Measurements from ENCODE around the gene ASPHD2. TPM values are rescaled to one million over a fixed set of nuclear protein-coding genes. Genes with fewer than 3 reads are reported as not detected.

The ASPHD2 gene
- total RNA-seq, 1 experiment from 2014 or later: 1.8 TPM

GRCh38 chr22:26446808-26447515, 17.9 kb downstream of the ASPHD2 start:
- no peak for DNase-seq (ENCODE audit: low spot score)

GRCh38 chr22:26447584-26448329, 18.7 kb downstream of the ASPHD2 start:
- no peak for DNase-seq (ENCODE audit: low spot score)

GRCh38 chr22:26448334-26448733, 19.3 kb downstream of the ASPHD2 start:
- no peak for DNase-seq (ENCODE audit: low spot score)

- DNase-seq (ENCODE audit: low spot score): no peak
Measured at GRCh38 chr22:26448941-26449340, 19.9 kb downstream of the ASPHD2 start.

GRCh38 chr22:26450453-26451185, 21.6 kb downstream of the ASPHD2 start:
- DNase-seq (ENCODE audit: low spot score): no peak

GRCh38 chr22:26452236-26453016, 23.4 kb downstream of the ASPHD2 start:
- no peak for DNase-seq (ENCODE audit: low spot score)

GRCh38 chr22:26453216-26453615, 24.2 kb downstream of the ASPHD2 start:
- DNase-seq (ENCODE audit: low spot score): no peak

GRCh38 chr22:26453812-26454500, 24.9 kb downstream of the ASPHD2 start:
- DNase-seq (ENCODE audit: low spot score): no peak

- DNase-seq (ENCODE audit: low spot score): no peak
Measured at GRCh38 chr22:26457661-26458272, 28.7 kb downstream of the ASPHD2 start.

GRCh38 chr22:26460202-26460601, 31.1 kb downstream of the ASPHD2 start:
- DNase-seq (ENCODE audit: low spot score): no peak

- DNase-seq (ENCODE audit: low spot score): no peak
Measured at GRCh38 chr22:26461188-26461810, 32.2 kb downstream of the ASPHD2 start.

- no peak for DNase-seq (ENCODE audit: low spot score)
Measured at GRCh38 chr22:26462051-26462450, 33.0 kb downstream of the ASPHD2 start.

GRCh38 chr22:26462641-26463040, 33.6 kb downstream of the ASPHD2 start:
- DNase-seq (ENCODE audit: low spot score): no peak

- DNase-seq (ENCODE audit: low spot score): no peak
Measured at GRCh38 chr22:26463101-26463661, 34.1 kb downstream of the ASPHD2 start.

- no peak for DNase-seq (ENCODE audit: low spot score)
Measured at GRCh38 chr22:26463688-26464087, 34.6 kb downstream of the ASPHD2 start.

- no peak for DNase-seq (ENCODE audit: low spot score)
Measured at GRCh38 chr22:26464312-26464711, 35.3 kb downstream of the ASPHD2 start.

GRCh38 chr22:26466196-26466595, 37.1 kb downstream of the ASPHD2 start:
- no peak for DNase-seq (ENCODE audit: low spot score)

GRCh38 chr22:26470807-26471206, 41.7 kb downstream of the ASPHD2 start:
- DNase-seq (ENCODE audit: low spot score): no peak

GRCh38 chr22:26471522-26471921, 42.5 kb downstream of the ASPHD2 start:
- peak; percentile 78 for DNase-seq (ENCODE audit: low spot score)

GRCh38 chr22:26474682-26475081, 45.6 kb downstream of the ASPHD2 start:
- DNase-seq (ENCODE audit: low spot score): no peak

Measured in H4 (cell line).